ACHN (cell line): ENCODE data around the gene TSKU.
"Not testable (repeated sequence)": the region's sequence is repeated elsewhere in the genome, so short reads cannot be mapped to it uniquely, and the experiment has no call there.

Experiments used
- DNase-seq: peaks from one replicate; pipeline ENCODE4 v3.0.0-alpha.2; 2015
- in situ Hi-C: cut with HindIII; loops from 2 replicates; pipeline ENCODE4 v1.10.0; 2017; ENCODE audit warnings: low sequenced_read_pairs, low pct_ligation_motif_present, low pct_unique_long_range_greater_than_20kb

TSKU gene

GRCh38 chr11:76783294-76783895 lies at the start of gene TSKU:
TSKU (plus strand) TSS chr11:76783356; CDS start chr11:76795617, 12,261 bp downstream.
- in situ Hi-C loops = no loop called here
- DNase-seq = peak; percentile 4

GRCh38 chr11:76733906-76734305 lies 49.2 kb upstream of the TSKU start:
- DNase-seq = peak; percentile 43
- in situ Hi-C loops = not testable (repeated sequence)

- no peak for DNase-seq
- in situ Hi-C loops = no loop called here
Measured at GRCh38 chr11:76734456-76735420, 48.4 kb upstream of the TSKU start.

GRCh38 chr11:76735841-76736240 lies 47.3 kb upstream of the TSKU start:
- in situ Hi-C loops = no loop called here
- no peak for DNase-seq

GRCh38 chr11:76736266-76736665 lies 46.9 kb upstream of the TSKU start:
- in situ Hi-C loops = no loop called here

GRCh38 chr11:76736773-76737495 lies 46.2 kb upstream of the TSKU start:
- no peak for DNase-seq
- in situ Hi-C loops = no loop called here

More at GRCh38 chr11:76736266-76736665, 46.9 kb upstream of the TSKU start:
- no peak for DNase-seq

GRCh38 chr11:76738618-76739240 lies 44.4 kb upstream of the TSKU start:
- no peak for DNase-seq
- in situ Hi-C loops = no loop called here

GRCh38 chr11:76739798-76740197 lies 43.4 kb upstream of the TSKU start:
- in situ Hi-C loops = no loop called here

GRCh38 chr11:76740772-76741171 lies 42.4 kb upstream of the TSKU start:
- DNase-seq = no peak
- in situ Hi-C loops = no loop called here

More at GRCh38 chr11:76739798-76740197, 43.4 kb upstream of the TSKU start:
- DNase-seq = no peak

- in situ Hi-C loops = no loop called here
Measured at GRCh38 chr11:76742902-76743301, 40.3 kb upstream of the TSKU start.

GRCh38 chr11:76744186-76745043 lies 38.7 kb upstream of the TSKU start:
- DNase-seq = no peak
- in situ Hi-C loops = no loop called here

More at GRCh38 chr11:76742902-76743301, 40.3 kb upstream of the TSKU start:
- no peak for DNase-seq

- in situ Hi-C loops = no loop called here
- DNase-seq = no peak
Measured at GRCh38 chr11:76745044-76745376, 38.1 kb upstream of the TSKU start.

- in situ Hi-C loops = no loop called here
- no peak for DNase-seq
Measured at GRCh38 chr11:76745561-76746207, 37.5 kb upstream of the TSKU start.

GRCh38 chr11:76747153-76747914 lies 35.8 kb upstream of the TSKU start:
- DNase-seq = no peak
- in situ Hi-C loops = no loop called here

- DNase-seq = no peak
- in situ Hi-C loops = no loop called here
Measured at GRCh38 chr11:76747915-76748860, 35.0 kb upstream of the TSKU start.

- in situ Hi-C loops = no loop called here
- DNase-seq = no peak
Measured at GRCh38 chr11:76748948-76749347, 34.2 kb upstream of the TSKU start.
